HAP-1 (cell line): ENCODE measurements around the gene GIMAP2.
"Not testable (repeated sequence)": the region's sequence is repeated elsewhere in the genome, so short reads cannot be mapped to it uniquely, and the experiment has no call there.

Experiments used
- DNase-seq, 2 experiments: peaks; one replicate each; pipeline ENCODE4 v3.0.0-alpha.2; 2016 to 2020; ENCODE audit warnings: low spot score in 2 of 2
- H3K27me3 ChIP-seq: fragments of 250-450 bp; sonication (Bioruptor Pico); 2 replicates; pipeline ENCODE4 v1.5.1; 2020; ENCODE audit warnings: low read depth, mild to moderate bottlenecking, moderate library complexity
- H3K36me3 ChIP-seq: fragments of 250-450 bp; sonication (Bioruptor Pico); replicated peaks from 2 replicates; pipeline ENCODE4 v1.5.1; 2020; ENCODE audit warnings: mild to moderate bottlenecking
- H3K4me1 ChIP-seq: fragments of 250-450 bp; sonication (Bioruptor Pico); 2 replicates; pipeline ENCODE4 v1.5.1; 2020; ENCODE audit warnings: mild to moderate bottlenecking
- H3K4me3 ChIP-seq: fragments of 250-450 bp; sonication (Bioruptor Pico); 2 replicates; pipeline ENCODE4 v1.5.1; 2020; ENCODE audit warnings: mild to moderate bottlenecking, moderate library complexity
- H3K9me3 ChIP-seq: fragments of 250-450 bp; sonication (Bioruptor Pico); 2 replicates; pipeline ENCODE4 v1.5.1; 2020; ENCODE audit warnings: mild to moderate bottlenecking, moderate library complexity
- in situ Hi-C: fragments of 300-500 bp; cut with MboI; formaldehyde crosslinking; loops from 3 replicates; pipeline ENCODE4 v1.14.3; 2020; ENCODE audit warnings: low sequenced_read_pairs, inconsistent platforms, mixed read lengths

GIMAP2 gene

GRCh38 chr7:150685219-150686029, at the start of gene GIMAP2:
GIMAP2 (plus strand) TSS chr7:150685706; CDS start chr7:150687060, 1,354 bp downstream.
- H3K9me3 ChIP-seq = no peaks in the 10 kb centered on the region
- DNase-seq = no peak
- no peak within 1 kb of the TSS for H3K4me3 ChIP-seq
- no peaks in the 10 kb centered on the region for H3K36me3 ChIP-seq
- no peaks in the 10 kb centered on the region for H3K4me1 ChIP-seq
- H3K27me3 ChIP-seq = no peaks in the 10 kb centered on the region
- in situ Hi-C loops = no loop called here

GRCh38 chr7:150641854-150642253, 43.7 kb upstream of the GIMAP2 start:
- in situ Hi-C loops = no loop called here
- Histone ChIP-seq H3K4me1 (no peaks in the 10 kb centered on the region), H3K27me3 (no peaks in the 10 kb centered on the region), H3K9me3 (no peaks in the 10 kb centered on the region), H3K36me3 (no peaks in the 10 kb centered on the region), H3K4me3 (no peak overlapping the region)
- DNase-seq = no peak

GRCh38 chr7:150642926-150643325, 42.6 kb upstream of the GIMAP2 start:
- in situ Hi-C loops = no loop called here
- H3K36me3 ChIP-seq = no peaks in the 10 kb centered on the region
- no peak for DNase-seq

GRCh38 chr7:150645259-150646020, 40.1 kb upstream of the GIMAP2 start:
- H3K27me3 ChIP-seq = no peaks in the 10 kb centered on the region
- no peaks in the 10 kb centered on the region for H3K4me1 ChIP-seq
- in situ Hi-C loops = no loop called here
- H3K4me3 ChIP-seq = no peak overlapping the region
- no peaks in the 10 kb centered on the region for H3K36me3 ChIP-seq
- DNase-seq = no peak
- no peaks in the 10 kb centered on the region for H3K9me3 ChIP-seq

More at GRCh38 chr7:150642926-150643325, 42.6 kb upstream of the GIMAP2 start:
- H3K9me3 ChIP-seq = no peaks in the 10 kb centered on the region
- no peak overlapping the region for H3K4me3 ChIP-seq
- H3K4me1 ChIP-seq = no peaks in the 10 kb centered on the region
- H3K27me3 ChIP-seq = no peaks in the 10 kb centered on the region

GRCh38 chr7:150648353-150649079, 37.0 kb upstream of the GIMAP2 start:
- Histone ChIP-seq H3K4me3 (no peak overlapping the region), H3K36me3 (no peaks in the 10 kb centered on the region), H3K9me3 (no peaks in the 10 kb centered on the region), H3K27me3 (no peaks in the 10 kb centered on the region), H3K4me1 (no peaks in the 10 kb centered on the region)
- in situ Hi-C loops = no loop called here
- no peak for DNase-seq

- Histone ChIP-seq H3K4me3 (no peak overlapping the region), H3K9me3 (no peaks in the 10 kb centered on the region), H3K36me3 (no peaks in the 10 kb centered on the region), H3K4me1 (no peaks in the 10 kb centered on the region), H3K27me3 (no peaks in the 10 kb centered on the region)
- no peak for DNase-seq
- in situ Hi-C loops = no loop called here
Observed at GRCh38 chr7:150649080-150649385, 36.5 kb upstream of the GIMAP2 start.

- no peak for DNase-seq
- H3K27me3 ChIP-seq = no peaks in the 10 kb centered on the region
- no peaks in the 10 kb centered on the region for H3K9me3 ChIP-seq
- no peaks in the 10 kb centered on the region for H3K36me3 ChIP-seq
- no peak overlapping the region for H3K4me3 ChIP-seq
- in situ Hi-C loops = no loop called here
- no peaks in the 10 kb centered on the region for H3K4me1 ChIP-seq
Observed at GRCh38 chr7:150654692-150655091, 30.8 kb upstream of the GIMAP2 start.

- no peaks in the 10 kb centered on the region for H3K9me3 ChIP-seq
- no peak overlapping the region for H3K4me3 ChIP-seq
- DNase-seq = no peak
- in situ Hi-C loops = no loop called here
- H3K27me3 ChIP-seq = no peaks in the 10 kb centered on the region
- H3K36me3 ChIP-seq = no peaks in the 10 kb centered on the region
- no peaks in the 10 kb centered on the region for H3K4me1 ChIP-seq
Observed at GRCh38 chr7:150656047-150656446, 29.5 kb upstream of the GIMAP2 start.

GRCh38 chr7:150657526-150657925, 28.0 kb upstream of the GIMAP2 start:
- Histone ChIP-seq H3K27me3 (no peaks in the 10 kb centered on the region), H3K9me3 (no peaks in the 10 kb centered on the region), H3K36me3 (no peaks in the 10 kb centered on the region), H3K4me1 (no peaks in the 10 kb centered on the region), H3K4me3 (no peak overlapping the region)
- in situ Hi-C loops = no loop called here
- DNase-seq = no peak

- no peak for DNase-seq
- Histone ChIP-seq H3K9me3 (no peaks in the 10 kb centered on the region), H3K4me3 (no peak overlapping the region), H3K36me3 (no peaks in the 10 kb centered on the region), H3K4me1 (no peaks in the 10 kb centered on the region), H3K27me3 (no peaks in the 10 kb centered on the region)
- in situ Hi-C loops = no loop called here
Observed at GRCh38 chr7:150660939-150661613, 24.4 kb upstream of the GIMAP2 start.

GRCh38 chr7:150662821-150663220, 22.7 kb upstream of the GIMAP2 start:
- H3K27me3 ChIP-seq, in situ Hi-C loops, H3K36me3 ChIP-seq, H3K4me1 ChIP-seq, H3K4me3 ChIP-seq, H3K9me3 ChIP-seq, DNase-seq: not testable (repeated sequence)

GRCh38 chr7:150663802-150664494, 21.6 kb upstream of the GIMAP2 start:
- no peaks in the 10 kb centered on the region for H3K4me1 ChIP-seq
- no peaks in the 10 kb centered on the region for H3K27me3 ChIP-seq
- H3K36me3 ChIP-seq = no peaks in the 10 kb centered on the region
- H3K9me3 ChIP-seq = no peaks in the 10 kb centered on the region
- H3K4me3 ChIP-seq = no peak overlapping the region
- DNase-seq = no peak
- in situ Hi-C loops = no loop called here

GRCh38 chr7:150665089-150665748, 20.3 kb upstream of the GIMAP2 start:
- no peaks in the 10 kb centered on the region for H3K9me3 ChIP-seq
- no peaks in the 10 kb centered on the region for H3K4me1 ChIP-seq
- no peaks in the 10 kb centered on the region for H3K36me3 ChIP-seq
- DNase-seq = no peak
- H3K4me3 ChIP-seq = no peak overlapping the region
- no peaks in the 10 kb centered on the region for H3K27me3 ChIP-seq
- in situ Hi-C loops = no loop called here
